GM06990 (cell line): ENCODE measurements around the gene TBCK.

Experiments used
- DNase-seq: peaks from one replicate; pipeline ENCODE4 v3.0.0-alpha.2; 2011; ENCODE audit not compliant: insufficient read length; ENCODE audit errors: extremely low read depth
- H3K27me3 ChIP-seq: replicated peaks from 2 replicates; pipeline ENCODE4 v1.6.0; 2011; ENCODE audit warnings: low read length; ENCODE audit not compliant: control insufficient read depth, insufficient read depth
- H3K36me3 ChIP-seq: 2 replicates; pipeline ENCODE4 v1.5.1; 2011; ENCODE audit warnings: low read length; ENCODE audit not compliant: control insufficient read depth, insufficient read depth
- H3K4me3 ChIP-seq: replicated peaks from 2 replicates; pipeline ENCODE4 v1.5.1; 2011; ENCODE audit warnings: low read depth, mild to moderate bottlenecking, control low read depth, low read length
- TF ChIP-seq, protein P1 (sequence below): IDR thresholded peaks from 2 replicates; pipeline ENCODE4 v1.5.1; 2011; ENCODE audit warnings: low read length, control low read depth, mild to moderate bottlenecking, inconsistent platforms; ENCODE audit not compliant: insufficient read depth, poor library complexity, severe bottlenecking

The TBCK gene

GRCh38 chr4:106315968-106316772 is at the start of gene TBCK, which contains the start of gene AIMP1:
TBCK (minus strand) TSS chr4:106316209; CDS start chr4:106308960, 7,249 bp downstream.
AIMP1 (plus strand) TSS chr4:106316550; CDS start chr4:106325010, 8,460 bp downstream.
- Histone ChIP-seq H3K36me3 (no peaks in the 10 kb centered on the region), H3K27me3 (no peaks in the 10 kb centered on the region), H3K4me3 (peak within 1 kb of the TSS; percentile 83)
- peak; percentile 89 for DNase-seq
- TF ChIP-seq, protein P1, sequence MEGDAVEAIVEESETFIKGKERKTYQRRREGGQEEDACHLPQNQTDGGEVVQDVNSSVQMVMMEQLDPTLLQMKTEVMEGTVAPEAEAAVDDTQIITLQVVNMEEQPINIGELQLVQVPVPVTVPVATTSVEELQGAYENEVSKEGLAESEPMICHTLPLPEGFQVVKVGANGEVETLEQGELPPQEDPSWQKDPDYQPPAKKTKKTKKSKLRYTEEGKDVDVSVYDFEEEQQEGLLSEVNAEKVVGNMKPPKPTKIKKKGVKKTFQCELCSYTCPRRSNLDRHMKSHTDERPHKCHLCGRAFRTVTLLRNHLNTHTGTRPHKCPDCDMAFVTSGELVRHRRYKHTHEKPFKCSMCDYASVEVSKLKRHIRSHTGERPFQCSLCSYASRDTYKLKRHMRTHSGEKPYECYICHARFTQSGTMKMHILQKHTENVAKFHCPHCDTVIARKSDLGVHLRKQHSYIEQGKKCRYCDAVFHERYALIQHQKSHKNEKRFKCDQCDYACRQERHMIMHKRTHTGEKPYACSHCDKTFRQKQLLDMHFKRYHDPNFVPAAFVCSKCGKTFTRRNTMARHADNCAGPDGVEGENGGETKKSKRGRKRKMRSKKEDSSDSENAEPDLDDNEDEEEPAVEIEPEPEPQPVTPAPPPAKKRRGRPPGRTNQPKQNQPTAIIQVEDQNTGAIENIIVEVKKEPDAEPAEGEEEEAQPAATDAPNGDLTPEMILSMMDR = no peak

- TF ChIP-seq, protein P1 = no peak
- H3K27me3 ChIP-seq = no peaks in the 10 kb centered on the region
- H3K4me3 ChIP-seq = no peak overlapping the region
- H3K36me3 ChIP-seq = no peaks in the 10 kb centered on the region
- no peak for DNase-seq
Observed at GRCh38 chr4:106365613-106366012, 49.6 kb upstream of the TBCK start.

- DNase-seq = no peak
- TF ChIP-seq, protein P1 = no peak
- H3K27me3 ChIP-seq = no peaks in the 10 kb centered on the region
- no peak overlapping the region for H3K4me3 ChIP-seq
- no peaks in the 10 kb centered on the region for H3K36me3 ChIP-seq
Observed at GRCh38 chr4:106364282-106364681, 48.3 kb upstream of the TBCK start.

DNA sequence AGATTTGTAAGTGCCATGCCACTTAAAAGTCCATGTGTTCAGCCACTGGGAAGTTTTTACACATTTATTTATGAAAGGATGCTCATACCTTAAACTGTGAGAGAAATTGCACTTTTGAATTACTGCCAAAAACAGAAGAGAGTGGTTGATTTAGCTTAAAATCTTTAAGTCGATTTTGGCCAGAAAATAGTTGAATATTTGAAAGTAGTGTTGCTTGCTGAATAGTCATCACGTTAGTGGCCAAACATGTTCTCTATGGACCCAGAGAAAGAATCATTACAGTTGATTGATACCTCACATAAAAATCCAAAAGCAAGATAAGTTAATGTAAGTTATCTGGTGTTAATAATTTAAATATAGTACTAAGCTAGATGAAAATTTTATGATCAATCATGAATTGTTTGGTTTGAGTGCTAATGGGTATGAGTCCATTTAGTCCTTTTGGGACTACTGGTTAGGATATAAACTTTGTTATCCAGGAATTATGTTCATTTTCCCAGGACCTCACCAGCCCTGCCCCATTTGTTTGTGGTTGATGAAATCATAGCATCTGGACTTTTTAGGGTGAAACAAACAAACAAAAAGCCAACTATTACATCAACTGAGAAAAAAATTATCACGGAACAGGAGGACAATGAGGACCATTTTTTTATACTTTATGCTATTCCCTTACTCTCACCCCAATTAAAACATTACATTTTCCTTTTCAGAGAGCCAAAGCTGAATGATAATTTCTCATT is 46.2 kb upstream of the TBCK start:
- TF ChIP-seq, protein P1 = no peak
- Histone ChIP-seq H3K4me3 (no peak overlapping the region), H3K36me3 (no peaks in the 10 kb centered on the region), H3K27me3 (no peaks in the 10 kb centered on the region)
- no peak for DNase-seq

- H3K27me3 ChIP-seq = no peaks in the 10 kb centered on the region
Observed at GRCh38 chr4:106358899-106359298, 42.9 kb upstream of the TBCK start.

More at GRCh38 chr4:106358899-106359298, 42.9 kb upstream of the TBCK start:
- DNase-seq = no peak
- H3K36me3 ChIP-seq = no peaks in the 10 kb centered on the region
- no peak overlapping the region for H3K4me3 ChIP-seq
- TF ChIP-seq, protein P1 = no peak
